ENCODE measurements around the gene ZBTB20.

Gene ZBTB20

GRCh38 chr3:114863848-114864247 is 283.2 kb downstream of the ZBTB20 start:
- no peak for DNase-seq

DNA sequence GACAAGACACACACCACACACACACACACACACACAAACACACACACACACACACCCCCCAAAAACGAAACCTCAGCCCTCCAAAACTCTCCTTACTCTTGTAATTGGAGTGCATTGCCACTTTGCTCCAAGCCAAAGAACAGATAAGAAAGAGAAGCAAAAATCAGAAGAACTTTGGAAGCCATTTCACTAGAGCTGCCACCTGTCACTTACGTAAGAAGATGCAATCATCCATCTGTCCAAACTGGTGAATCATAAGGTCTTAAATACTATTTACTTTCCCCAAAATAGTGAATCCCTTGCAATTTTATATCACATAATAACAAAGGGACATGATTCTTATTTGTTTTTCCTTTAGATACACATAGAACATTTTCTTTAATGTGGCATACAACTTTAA is 285.4 kb downstream of the ZBTB20 start:
- DNase-seq, result no peak

- no peak for DNase-seq
Observed at GRCh38 chr3:114860531-114860930, 286.6 kb downstream of the ZBTB20 start.

- no peak for DNase-seq
Observed at GRCh38 chr3:114858329-114858728, 288.8 kb downstream of the ZBTB20 start.

DNA sequence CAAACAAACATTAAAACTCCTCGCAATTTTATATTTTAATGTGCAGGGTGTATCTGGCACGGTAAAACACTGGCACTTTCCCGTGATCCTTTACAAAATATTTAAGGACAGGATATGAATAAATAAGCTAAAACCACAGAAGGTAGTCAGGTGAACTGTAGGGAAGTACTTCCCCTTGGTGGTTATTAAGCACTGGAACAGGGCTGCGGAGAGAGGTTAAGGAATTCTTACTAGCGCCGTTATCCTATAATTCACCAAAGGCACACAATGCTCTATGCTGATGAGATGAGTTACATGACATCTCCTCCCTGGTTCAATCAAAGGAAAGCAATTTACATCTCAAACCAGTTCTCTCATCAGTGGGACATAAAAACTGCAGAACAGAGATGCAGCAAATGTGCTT is 289.8 kb downstream of the ZBTB20 start:
- no peak for DNase-seq

DNA sequence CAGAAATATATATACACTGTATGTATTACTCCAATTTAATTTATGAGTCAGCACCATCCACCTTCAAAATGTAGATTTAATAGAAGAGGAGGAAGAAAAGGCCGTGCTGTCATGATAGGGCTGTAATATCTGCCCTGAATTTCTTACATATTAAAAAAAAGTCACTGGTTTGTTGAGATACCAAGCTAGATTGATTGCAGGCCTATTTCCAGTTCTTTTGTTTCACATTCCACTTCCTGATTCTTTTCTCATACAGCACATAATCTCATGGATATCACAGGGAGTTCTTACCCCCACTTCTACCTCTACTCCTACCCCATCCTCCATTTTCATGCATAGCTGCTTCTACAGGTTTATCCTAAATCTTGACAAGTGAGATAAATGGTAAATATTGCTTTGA is 290.3 kb downstream of the ZBTB20 start:
- no peak for DNase-seq

GRCh38 chr3:114855839-114856238 is 291.2 kb downstream of the ZBTB20 start:
- DNase-seq, result no peak

GRCh38 chr3:114852966-114853365 is 294.1 kb downstream of the ZBTB20 start:
- DNase-seq, result no peak

- no peak for DNase-seq
Observed at GRCh38 chr3:114850898-114851297, 296.2 kb downstream of the ZBTB20 start.

GRCh38 chr3:114848643-114849350 is 298.3 kb downstream of the ZBTB20 start:
- DNase-seq, result no peak

- DNase-seq, result no peak
Observed at GRCh38 chr3:114848082-114848481, 299.0 kb downstream of the ZBTB20 start.

GRCh38 chr3:114847564-114847963 is 299.5 kb downstream of the ZBTB20 start:
- DNase-seq, result no peak

GRCh38 chr3:114846779-114847178 is 300.3 kb downstream of the ZBTB20 start:
- no peak for DNase-seq

DNA sequence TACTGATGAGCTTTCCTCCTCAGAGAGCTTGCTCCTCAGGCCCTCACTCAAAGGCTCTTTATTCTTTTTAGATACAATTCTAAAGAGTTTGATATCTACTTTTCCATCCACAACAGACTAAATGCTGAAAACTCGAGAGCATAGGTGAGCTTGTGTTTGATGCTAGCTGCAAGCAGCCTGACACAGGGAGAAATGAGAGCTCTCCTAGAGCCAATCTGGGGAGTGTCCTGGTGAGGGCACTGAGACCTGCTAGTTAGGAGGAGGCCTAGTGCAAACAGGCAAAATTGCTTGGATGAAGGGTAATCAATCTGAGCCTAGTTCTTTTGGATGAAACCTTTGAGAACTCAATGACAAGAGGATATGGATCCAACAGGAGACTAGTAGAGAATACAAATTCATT is 300.8 kb downstream of the ZBTB20 start:
- no peak for DNase-seq

DNA sequence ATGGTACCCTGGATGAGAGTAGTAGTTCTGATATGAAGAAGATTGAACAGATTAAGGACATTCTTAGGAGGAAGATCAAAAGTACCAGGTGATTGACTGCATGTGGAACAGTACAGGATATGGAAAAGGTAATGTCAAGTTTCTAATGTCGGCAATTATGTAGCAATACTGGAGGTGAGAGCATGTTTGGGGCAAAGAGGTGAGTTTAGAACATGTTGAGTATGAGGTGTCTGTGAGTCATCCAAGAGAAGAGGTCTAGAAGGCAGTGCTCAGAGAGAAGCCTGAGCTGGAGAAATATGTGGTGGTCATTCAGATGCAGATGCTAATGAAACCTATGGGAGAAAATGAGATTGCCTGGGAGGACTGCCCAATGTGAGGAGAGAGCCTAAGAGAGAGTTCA is 305.6 kb downstream of the ZBTB20 start:
- no peak for DNase-seq

DNA sequence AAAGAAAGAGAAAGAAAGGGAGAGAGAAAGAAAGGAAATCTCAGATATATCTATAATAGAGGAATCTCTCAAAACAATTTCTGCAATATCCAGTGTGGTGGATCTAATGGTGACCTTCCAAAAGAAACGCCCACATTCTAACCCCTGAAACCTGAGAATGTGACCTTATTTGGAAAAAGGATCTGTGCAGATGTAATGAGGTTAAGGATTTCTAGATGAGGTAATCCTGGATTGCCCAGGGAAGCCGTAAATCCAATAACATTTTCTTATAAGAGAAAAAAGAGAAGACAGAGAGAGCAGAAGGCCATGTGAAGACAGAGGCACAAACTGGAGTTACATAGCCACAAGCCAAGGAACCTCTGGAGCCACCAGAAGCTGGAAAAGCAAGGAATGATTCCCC is 307.6 kb downstream of the ZBTB20 start:
- DNase-seq, result no peak

- DNase-seq, result no peak
Observed at GRCh38 chr3:114838025-114838424, 309.1 kb downstream of the ZBTB20 start.

GRCh38 chr3:114834175-114834940 is 312.7 kb downstream of the ZBTB20 start:
- DNase-seq, result no peak

DNA sequence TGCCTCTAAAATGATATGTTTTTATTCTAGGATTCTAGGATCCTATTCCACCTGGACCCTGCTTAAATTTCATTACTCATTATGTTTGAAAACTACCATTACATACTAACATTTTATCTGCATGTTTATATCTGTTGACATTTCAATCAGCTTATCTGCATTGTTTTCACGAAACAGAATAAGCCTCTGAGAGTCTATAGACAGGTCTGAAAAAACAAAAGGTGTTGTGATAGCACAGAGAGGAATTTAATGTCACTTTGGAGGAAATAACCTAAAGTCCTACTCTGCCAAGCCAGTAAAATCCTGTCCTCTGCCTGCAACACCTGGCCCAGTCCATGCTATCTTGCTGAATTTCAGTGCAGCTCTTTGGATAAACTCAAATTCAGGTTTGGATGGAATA is 315.2 kb downstream of the ZBTB20 start:
- DNase-seq, result no peak

DNA sequence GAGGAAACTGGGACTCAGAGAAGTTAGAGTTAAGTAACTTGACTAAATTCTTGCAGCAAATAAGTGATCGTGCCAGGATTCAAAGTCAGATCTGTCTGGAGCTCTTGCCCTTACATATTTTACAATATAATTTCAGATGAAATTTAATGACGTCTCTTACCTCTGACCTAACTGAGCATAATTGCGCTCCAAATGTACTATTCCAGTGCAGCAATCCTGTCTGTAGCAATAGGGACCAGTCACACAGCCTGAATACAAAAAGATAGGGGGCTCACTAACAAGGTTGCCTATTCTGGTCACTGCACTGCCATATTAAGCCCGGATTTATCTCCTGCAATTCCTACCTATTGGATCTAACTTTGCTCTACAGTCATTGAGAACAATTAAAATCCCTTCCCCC is 316.4 kb downstream of the ZBTB20 start:
- no peak for DNase-seq

GRCh38 chr3:114829783-114830182 is 317.3 kb downstream of the ZBTB20 start:
- no peak for DNase-seq

DNA sequence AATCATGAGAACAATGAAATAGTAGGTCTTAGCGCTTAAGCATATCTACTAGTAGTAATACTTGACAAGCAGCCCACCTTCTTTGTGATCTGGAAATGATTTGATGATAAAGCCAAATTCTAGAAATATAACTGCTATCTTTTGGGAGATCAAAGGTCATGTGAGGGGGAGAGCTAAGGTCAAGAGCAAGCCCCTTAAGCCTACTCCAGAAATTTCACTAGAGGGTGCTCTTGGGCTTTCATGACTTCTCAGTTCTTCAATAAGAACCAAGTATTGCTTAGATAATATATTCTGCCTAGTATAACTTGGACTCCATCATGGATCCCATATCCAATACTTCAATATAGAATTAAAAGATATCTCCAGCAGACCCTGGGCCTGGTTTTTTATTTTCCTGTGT is 319.6 kb downstream of the ZBTB20 start:
- DNase-seq, result no peak

DNA sequence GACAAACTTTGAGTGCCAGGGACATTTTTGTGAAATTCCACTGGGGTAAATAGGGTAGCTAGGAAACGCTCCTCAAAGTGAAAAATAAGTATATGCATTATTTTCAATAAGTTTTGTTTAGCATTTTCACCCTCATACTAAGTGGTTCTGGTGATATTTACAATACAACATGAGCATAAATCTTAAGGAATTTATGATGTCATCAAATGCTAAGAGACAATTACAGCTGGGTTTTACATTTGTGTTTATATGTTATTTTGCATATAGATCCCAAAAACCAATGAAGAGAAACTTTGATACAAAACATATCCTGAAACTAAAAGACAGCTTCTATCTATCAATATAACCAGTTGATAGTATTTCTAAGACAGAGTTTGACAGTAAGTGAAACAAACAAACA is 323.1 kb downstream of the ZBTB20 start:
- DNase-seq, result no peak

GRCh38 chr3:114823061-114823460 is 324.0 kb downstream of the ZBTB20 start:
- DNase-seq, result no peak

- DNase-seq, result no peak
Observed at GRCh38 chr3:114816052-114816451, 331.0 kb downstream of the ZBTB20 start.

All from activated CD4-positive, alpha-beta T cell treated with anti-CD3 and anti-CD28 coated beads for 48 hours (primary cell).